DOHH2 (cell line): ENCODE data around the gene TOP2A.

Experiments used
- H3F3A ChIP-seq: fragments of 200-600 bp; sonication (generic), shearing (Covaris generic); 2 replicates; pipeline ENCODE4 v1.6.0; 2016; ENCODE audit warnings: antibody characterized with exemption, mild to moderate bottlenecking; ENCODE audit not compliant: control insufficient read depth, insufficient read depth
- H3K27ac ChIP-seq: fragments of 200-600 bp; sonication (generic); 2 replicates; pipeline ENCODE4 v1.5.1; 2014; ENCODE audit warnings: low read depth, mild to moderate bottlenecking, low read length, moderate library complexity
- H3K27me3 ChIP-seq: fragments of 200-600 bp; sonication (generic); 2 replicates; pipeline ENCODE4 v1.6.1; 2014; ENCODE audit warnings: mild to moderate bottlenecking, low read length, mixed read lengths; ENCODE audit not compliant: control insufficient read depth
- H3K36me3 ChIP-seq: fragments of 200-600 bp; sonication (generic); 2 replicates; pipeline ENCODE4 v1.6.1; 2014; ENCODE audit warnings: mild to moderate bottlenecking, low read length, moderate library complexity, mixed read lengths; ENCODE audit not compliant: control insufficient read depth
- H3K4me1 ChIP-seq: fragments of 200-600 bp; sonication (generic); 2 replicates; pipeline ENCODE4 v1.6.1; 2014; ENCODE audit warnings: mild to moderate bottlenecking, low read length, mixed read lengths; ENCODE audit not compliant: control insufficient read depth
- H3K4me2 ChIP-seq: fragments of 200-600 bp; sonication (generic); 2 replicates; pipeline ENCODE4 v1.6.0; 2014; ENCODE audit warnings: mild to moderate bottlenecking, low read length, moderate library complexity
- H3K4me3 ChIP-seq: fragments of 200-600 bp; sonication (generic); 2 replicates; pipeline ENCODE4 v1.5.1; 2014; ENCODE audit warnings: mild to moderate bottlenecking, low read length, mixed read lengths
- H3K79me2 ChIP-seq: fragments of 200-600 bp; sonication (generic); 2 replicates; pipeline ENCODE4 v1.6.1; 2014; ENCODE audit warnings: mild to moderate bottlenecking, low read length, mixed read lengths; ENCODE audit not compliant: control insufficient read depth
- H3K9me2 ChIP-seq: fragments of 200-600 bp; sonication (generic); replicated peaks from 2 replicates; pipeline ENCODE4 v1.6.1; 2014; ENCODE audit warnings: mild to moderate bottlenecking, low read length, mixed read lengths; ENCODE audit not compliant: control insufficient read depth
- H3K9me3 ChIP-seq: fragments of 200-600 bp; sonication (generic); 2 replicates; pipeline ENCODE4 v1.6.1; 2014; ENCODE audit warnings: antibody characterized with exemption, low read length, mixed read lengths; ENCODE audit not compliant: control insufficient read depth, insufficient read depth
- H4K20me1 ChIP-seq: fragments of 200-600 bp; sonication (generic); 2 replicates; pipeline ENCODE4 v1.6.0; 2014; ENCODE audit warnings: low read depth, mild to moderate bottlenecking, antibody characterized with exemption, low read length, moderate library complexity; ENCODE audit not compliant: control insufficient read depth, insufficient read depth
- EZH2phosphoT487 ChIP-seq: fragments of 200-600 bp; sonication (generic); IDR thresholded peaks from 2 replicates; pipeline ENCODE4 v1.6.1; 2017; ENCODE audit warnings: borderline replicate concordance, mild to moderate bottlenecking, antibody characterized with exemption, low read length, moderate library complexity, mixed read lengths
- TF ChIP-seq, protein P1 (sequence below): fragments of 200-600 bp; sonication (generic); IDR thresholded peaks from one replicate; pipeline ENCODE4 v1.5.1; 2014; ENCODE audit warnings: antibody characterized with exemption, mild to moderate bottlenecking, low read depth, low read length; ENCODE audit not compliant: poor library complexity, severe bottlenecking

TOP2A gene

DNA sequence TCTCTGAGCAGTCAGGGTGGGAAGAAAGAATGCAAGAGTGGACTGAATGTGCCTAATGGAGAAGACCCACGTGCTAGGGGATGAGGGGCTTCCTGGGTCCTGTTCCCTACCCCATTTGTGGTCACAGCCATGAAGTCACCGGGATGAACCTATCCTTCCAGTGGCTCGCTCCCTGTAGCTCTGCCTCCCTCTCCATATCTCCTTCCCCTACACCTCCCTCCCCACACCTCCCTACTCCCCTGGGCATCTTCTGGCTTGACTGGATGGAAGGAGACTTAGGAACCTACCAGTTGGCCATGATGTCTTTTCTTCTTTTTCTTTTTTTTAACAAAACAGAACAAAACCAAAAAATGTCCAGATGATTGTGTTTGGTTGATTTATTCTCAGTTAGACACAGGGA is 39.7 kb upstream of the TOP2A start:
- Histone ChIP-seq H3K4me3 (no peak overlapping the region), H3F3A (no peaks in the 10 kb centered on the region), H4K20me1 (no peaks in the 10 kb centered on the region), H3K27ac (no peak overlapping the region), H3K9me3 (no peaks in the 10 kb centered on the region), H3K4me1 (no peaks in the 10 kb centered on the region), H3K27me3 (peaks cover 16% of the 10 kb centered on the region), H3K4me2 (no peak overlapping the region), H3K79me2 (no peaks in the 10 kb centered on the region), H3K9me2 (no peaks in the 10 kb centered on the region), H3K36me3 (no peaks in the 10 kb centered on the region)
- TF ChIP-seq, protein P1, sequence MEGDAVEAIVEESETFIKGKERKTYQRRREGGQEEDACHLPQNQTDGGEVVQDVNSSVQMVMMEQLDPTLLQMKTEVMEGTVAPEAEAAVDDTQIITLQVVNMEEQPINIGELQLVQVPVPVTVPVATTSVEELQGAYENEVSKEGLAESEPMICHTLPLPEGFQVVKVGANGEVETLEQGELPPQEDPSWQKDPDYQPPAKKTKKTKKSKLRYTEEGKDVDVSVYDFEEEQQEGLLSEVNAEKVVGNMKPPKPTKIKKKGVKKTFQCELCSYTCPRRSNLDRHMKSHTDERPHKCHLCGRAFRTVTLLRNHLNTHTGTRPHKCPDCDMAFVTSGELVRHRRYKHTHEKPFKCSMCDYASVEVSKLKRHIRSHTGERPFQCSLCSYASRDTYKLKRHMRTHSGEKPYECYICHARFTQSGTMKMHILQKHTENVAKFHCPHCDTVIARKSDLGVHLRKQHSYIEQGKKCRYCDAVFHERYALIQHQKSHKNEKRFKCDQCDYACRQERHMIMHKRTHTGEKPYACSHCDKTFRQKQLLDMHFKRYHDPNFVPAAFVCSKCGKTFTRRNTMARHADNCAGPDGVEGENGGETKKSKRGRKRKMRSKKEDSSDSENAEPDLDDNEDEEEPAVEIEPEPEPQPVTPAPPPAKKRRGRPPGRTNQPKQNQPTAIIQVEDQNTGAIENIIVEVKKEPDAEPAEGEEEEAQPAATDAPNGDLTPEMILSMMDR = no peak
- TF ChIP-seq EZH2phosphoT487 = no peak

DNA sequence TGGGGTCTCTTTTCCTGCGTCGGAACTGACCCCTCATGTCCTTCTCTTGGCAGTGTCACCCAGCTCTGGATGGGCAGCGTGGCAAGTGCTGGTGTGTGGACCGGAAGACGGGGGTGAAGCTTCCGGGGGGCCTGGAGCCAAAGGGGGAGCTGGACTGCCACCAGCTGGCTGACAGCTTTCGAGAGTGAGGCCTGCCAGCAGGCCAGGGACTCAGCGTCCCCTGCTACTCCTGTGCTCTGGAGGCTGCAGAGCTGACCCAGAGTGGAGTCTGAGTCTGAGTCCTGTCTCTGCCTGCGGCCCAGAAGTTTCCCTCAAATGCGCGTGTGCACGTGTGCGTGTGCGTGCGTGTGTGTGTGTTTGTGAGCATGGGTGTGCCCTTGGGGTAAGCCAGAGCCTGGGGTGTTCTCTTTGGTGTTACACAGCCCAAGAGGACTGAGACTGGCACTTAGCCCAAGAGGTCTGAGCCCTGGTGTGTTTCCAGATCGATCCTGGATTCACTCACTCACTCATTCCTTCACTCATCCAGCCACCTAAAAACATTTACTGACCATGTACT is 38.8 kb upstream of the TOP2A start:
- Histone ChIP-seq H3K4me3 (no peak overlapping the region), H3K4me1 (no peaks in the 10 kb centered on the region), H3K36me3 (no peaks in the 10 kb centered on the region), H3K27me3 (peaks cover 16% of the 10 kb centered on the region), H3K27ac (no peak overlapping the region), H3K9me2 (no peaks in the 10 kb centered on the region), H4K20me1 (no peaks in the 10 kb centered on the region), H3K9me3 (no peaks in the 10 kb centered on the region), H3F3A (no peaks in the 10 kb centered on the region), H3K4me2 (no peak overlapping the region), H3K79me2 (no peaks in the 10 kb centered on the region)
- TF ChIP-seq, protein P1 = no peak
- no peak for TF ChIP-seq EZH2phosphoT487

DNA sequence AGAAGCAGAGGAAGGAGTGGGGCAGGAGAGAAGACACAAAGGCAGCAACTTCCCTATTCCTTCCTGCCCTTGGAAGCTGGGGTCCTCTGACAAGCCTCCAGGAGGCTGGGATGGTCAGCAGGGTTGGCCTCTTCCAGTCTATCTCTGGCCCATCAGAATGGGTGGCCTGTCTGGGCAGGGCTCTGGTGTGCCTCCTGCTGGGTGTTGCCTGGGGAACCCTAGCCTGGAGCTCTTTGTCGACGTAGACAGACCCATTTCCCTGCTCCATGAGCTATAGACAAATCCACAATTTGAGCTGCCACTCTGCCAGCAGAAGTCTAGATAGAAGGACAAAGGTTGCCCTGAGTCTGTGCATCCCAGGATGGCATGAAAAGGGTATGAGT is 36.9 kb upstream of the TOP2A start:
- Histone ChIP-seq H3K9me3 (no peaks in the 10 kb centered on the region), H3K27ac (no peak overlapping the region), H3K36me3 (no peaks in the 10 kb centered on the region), H3F3A (no peaks in the 10 kb centered on the region), H3K27me3 (peaks cover 16% of the 10 kb centered on the region), H3K4me1 (no peaks in the 10 kb centered on the region), H3K9me2 (no peaks in the 10 kb centered on the region), H3K4me2 (no peak overlapping the region), H4K20me1 (no peaks in the 10 kb centered on the region), H3K79me2 (no peaks in the 10 kb centered on the region), H3K4me3 (no peak overlapping the region)
- TF ChIP-seq, protein P1 = no peak
- TF ChIP-seq EZH2phosphoT487 = no peak
